ENCODE data around the gene ESPNL. TPM values are rescaled to one million over a fixed set of nuclear protein-coding genes. Genes with fewer than 3 reads are reported as not detected.

Gene ESPNL
- total and polyA plus RNA-seq, 9 of the 15 experiments (the other 6 are each of a cell fraction or from before 2014, with no cell fraction given), result 0.03 to 0.09 (median 0.05) TPM; not detected in 3

DNA sequence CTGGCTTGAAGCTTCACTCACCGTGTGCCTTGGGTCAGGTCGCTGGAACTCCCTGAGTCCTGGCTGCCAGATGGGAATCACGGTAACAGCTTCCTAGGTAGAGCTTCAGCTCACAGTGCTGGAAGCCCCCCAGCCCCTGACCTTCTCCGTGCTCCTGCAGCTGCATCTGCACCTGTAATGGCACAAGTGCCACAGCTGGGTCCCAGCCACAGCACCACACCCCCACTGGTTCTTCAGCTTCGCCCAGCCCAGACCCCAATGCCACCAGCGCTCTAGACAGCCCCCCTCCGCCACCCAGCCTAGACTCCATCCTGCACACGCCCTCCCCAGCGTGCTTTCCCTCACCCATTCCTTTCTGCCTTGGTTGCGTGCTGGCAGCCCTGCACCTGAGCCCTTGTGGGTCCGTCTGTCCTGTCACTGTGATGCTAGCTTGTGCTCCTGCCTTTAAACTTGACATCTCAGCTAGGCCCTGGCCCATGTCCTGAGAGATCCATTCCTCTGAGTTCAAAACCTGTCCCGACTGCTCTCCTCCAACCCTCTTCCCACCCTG is 7.6 kb upstream of the ESPNL start (continued):
- TF ChIP-seq, protein P1, sequence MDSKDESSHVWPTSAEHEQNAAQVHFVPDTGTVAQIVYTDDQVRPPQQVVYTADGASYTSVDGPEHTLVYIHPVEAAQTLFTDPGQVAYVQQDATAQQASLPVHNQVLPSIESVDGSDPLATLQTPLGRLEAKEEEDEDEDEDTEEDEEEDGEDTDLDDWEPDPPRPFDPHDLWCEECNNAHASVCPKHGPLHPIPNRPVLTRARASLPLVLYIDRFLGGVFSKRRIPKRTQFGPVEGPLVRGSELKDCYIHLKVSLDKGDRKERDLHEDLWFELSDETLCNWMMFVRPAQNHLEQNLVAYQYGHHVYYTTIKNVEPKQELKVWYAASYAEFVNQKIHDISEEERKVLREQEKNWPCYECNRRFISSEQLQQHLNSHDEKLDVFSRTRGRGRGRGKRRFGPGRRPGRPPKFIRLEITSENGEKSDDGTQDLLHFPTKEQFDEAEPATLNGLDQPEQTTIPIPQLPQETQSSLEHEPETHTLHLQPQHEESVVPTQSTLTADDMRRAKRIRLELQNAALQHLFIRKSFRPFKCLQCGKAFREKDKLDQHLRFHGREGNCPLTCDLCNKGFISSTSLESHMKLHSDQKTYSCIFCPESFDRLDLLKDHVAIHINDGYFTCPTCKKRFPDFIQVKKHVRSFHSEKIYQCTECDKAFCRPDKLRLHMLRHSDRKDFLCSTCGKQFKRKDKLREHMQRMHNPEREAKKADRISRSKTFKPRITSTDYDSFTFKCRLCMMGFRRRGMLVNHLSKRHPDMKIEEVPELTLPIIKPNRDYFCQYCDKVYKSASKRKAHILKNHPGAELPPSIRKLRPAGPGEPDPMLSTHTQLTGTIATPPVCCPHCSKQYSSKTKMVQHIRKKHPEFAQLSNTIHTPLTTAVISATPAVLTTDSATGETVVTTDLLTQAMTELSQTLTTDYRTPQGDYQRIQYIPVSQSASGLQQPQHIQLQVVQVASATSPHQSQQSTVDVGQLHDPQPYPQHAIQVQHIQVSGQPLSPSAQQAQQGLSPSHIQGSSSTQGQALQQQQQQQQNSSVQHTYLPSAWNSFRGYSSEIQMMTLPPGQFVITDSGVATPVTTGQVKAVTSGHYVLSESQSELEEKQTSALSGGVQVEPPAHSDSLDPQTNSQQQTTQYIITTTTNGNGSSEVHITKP (IDR thresholded peaks at IDR 0.05; ENCODE audit: partially characterized antibody), result no peak

DNA sequence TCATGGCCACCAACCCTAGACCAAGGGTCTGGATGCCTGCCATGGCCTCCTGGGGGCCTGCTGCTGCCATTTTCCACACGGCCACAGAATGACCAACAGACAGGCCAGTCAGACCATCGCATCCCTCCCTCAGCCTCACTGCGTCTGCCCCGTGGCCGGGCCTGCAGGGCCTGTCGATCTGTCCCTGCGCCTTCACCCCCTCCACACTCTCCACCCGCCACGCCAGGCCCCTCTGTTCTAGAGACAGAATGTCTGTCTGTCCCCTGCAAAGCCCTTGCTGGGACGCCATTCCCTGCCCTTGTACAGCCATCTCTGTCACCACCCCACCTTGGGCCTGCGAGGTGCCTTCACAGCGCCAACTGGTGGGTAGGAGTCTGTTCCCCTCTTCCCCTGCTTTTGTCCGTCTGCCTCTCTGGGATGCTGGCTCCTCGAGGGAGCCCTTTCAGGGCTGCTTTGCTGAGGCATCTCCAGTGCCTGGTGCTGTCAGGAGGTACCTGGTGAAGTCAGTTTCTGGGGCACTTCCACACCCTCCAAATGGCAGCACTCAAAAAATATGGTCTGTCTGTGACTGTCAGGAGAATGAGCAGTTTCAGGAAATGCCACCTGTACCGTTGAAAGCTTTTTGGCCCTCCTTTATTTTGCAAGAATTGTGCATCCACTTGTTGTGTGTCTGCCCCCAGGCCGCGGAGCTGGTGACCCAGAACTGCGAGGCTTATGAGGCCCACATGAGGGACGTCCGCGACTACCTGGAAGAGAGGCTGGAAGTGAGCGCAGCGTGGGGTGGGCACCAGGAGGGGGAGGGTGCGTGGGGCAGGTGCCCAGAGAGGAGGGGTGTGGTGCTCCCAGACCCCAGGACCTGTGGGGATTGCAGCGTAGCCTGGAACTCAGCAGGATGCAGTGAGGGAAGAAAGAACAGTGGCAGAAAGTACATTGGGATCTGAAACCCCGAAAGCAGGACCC is 6.7 kb upstream of the ESPNL start:
- no peak overlapping the region; a peak in 1 of 4 replicates for H3K9ac ChIP-seq (ENCODE audit: insufficient read depth in 1 of 2, low read depth in 2 of 2, low read length in 2 of 2)
- no peak overlapping the region for H3K4me3 ChIP-seq
- no peak for ATAC-seq
- no TSS peak for BruUV-seq (replicated peaks)
- WGBS (ENCODE audit: insufficient coverage, low coverage, missing lambda C conversion rate), result 85% methylated on average over 13 of the region's 26 CpGs
- peaks cover 0 to 8% of the 10 kb centered on the region in 2 experiments; a peak in 3 of 5 replicates for H3K4me1 ChIP-seq (replicated peaks in 1 of 2; ENCODE audit: control insufficient read depth in 2 of 2, insufficient read depth in 2 of 2, low read length in 2 of 2)
- in situ Hi-C loops (cut with MboI) (no loop called here), intact Hi-C loops (cut with micrococcal nuclease) (no loop called here)
- no peak for TF ChIP-seq BRF1 (IDR thresholded peaks at IDR 0.05; ENCODE audit: borderline replicate concordance, extremely low read depth, insufficient read length)
- TF ChIP-seq POLR2G (IDR thresholded peaks at IDR 0.05; ENCODE audit: low read depth, low read length), result 0 out of 2 replicates have a peak, but pooled peaks have one; percentile 39
- no peak overlapping the region for H3K27ac ChIP-seq (ENCODE audit: extremely low read depth, low read depth, low read length)
- POLR2A ChIA-PET, result interaction anchor here (0.5 kb wide), 1 partner anchor 190 kb away, joined by 3 read pairs; no protein-coding TSS in a partner anchor
- H3K4me2 ChIP-seq (ENCODE audit: insufficient read depth, low read length), result no peak overlapping the region
- CTCF ChIA-PET (ENCODE audit: low intra/inter-chr PET ratio), result no interaction called here
- H3K9me3 ChIP-seq (replicated peaks; ENCODE audit: control insufficient read depth, insufficient read depth, low read depth, low read length), result no peaks in the 10 kb centered on the region
- peaks cover 3% of the 10 kb centered on the region for H3K9me1 ChIP-seq (ENCODE audit: control insufficient read depth, insufficient read depth, low read length)
- peaks cover 17% of the 10 kb centered on the region; the same call in 2 of the 3 replicates for H3K36me3 ChIP-seq (ENCODE audit: control insufficient read depth, insufficient read depth, low read length)
- no peaks in the 10 kb centered on the region for H3K27me3 ChIP-seq (ENCODE audit: control insufficient read depth in 2 of 2, insufficient read depth in 2 of 2, low read length in 2 of 2)
- no peak for FAIRE-seq
- H3K79me2 ChIP-seq (ENCODE audit: control insufficient read depth, insufficient read depth, low read length), result no peaks in the 10 kb centered on the region
- H4K20me1 ChIP-seq (replicated peaks; ENCODE audit: control insufficient read depth, insufficient read depth, low read length), result no peaks in the 10 kb centered on the region
- no peak overlapping the region for H2AFZ ChIP-seq (ENCODE audit: low read depth, low read length)
- no peak for DNase-seq (ENCODE audit: extremely low read depth in 1 of 4, low spot score in 3 of 4)
